ENCODE measurements around the gene SIN3A. TPM values are rescaled to one million over a fixed set of nuclear protein-coding genes. Genes with fewer than 3 reads are reported as not detected.
"Not testable (repeated sequence)": the region's sequence is repeated elsewhere in the genome, so short reads cannot be mapped to it uniquely, and the experiment has no call there.

SIN3A gene
- total RNA-seq (50.3 TPM), polyA plus RNA-seq (34.2 TPM)

- H3K27ac ChIP-seq (ENCODE audit: low read depth) = peak within 1 kb of the TSS; percentile 99
- under 1% methylated on average over 39 of the region's 39 CpGs for WGBS
- peak; percentile 100 for DNase-seq (ENCODE audit: extremely low spot score)
- H3K36me3 ChIP-seq (ENCODE audit: insufficient read depth) = no peaks in the 10 kb centered on the region
- peak within 1 kb of the TSS; percentile 87 for H3K4me3 ChIP-seq (ENCODE audit: low read depth, low read length)
- H3K4me1 ChIP-seq (ENCODE audit: insufficient read depth) = no peaks in the 10 kb centered on the region
These were observed at the start of gene SIN3A for GRCh38 chr15:75451674-75452363. SIN3A (minus strand) TSS chr15:75451690; CDS start chr15:75430375, 21,315 bp downstream.

- H3K27ac ChIP-seq (ENCODE audit: low read depth) = no peak overlapping the region
- 94% methylated on average over 4 of the region's 4 CpGs for WGBS
- no peaks in the 10 kb centered on the region for H3K4me1 ChIP-seq (ENCODE audit: insufficient read depth)
- H3K4me3 ChIP-seq (ENCODE audit: low read depth, low read length) = no peak overlapping the region
- no peaks in the 10 kb centered on the region for H3K36me3 ChIP-seq (ENCODE audit: insufficient read depth)
- no peak for DNase-seq (ENCODE audit: extremely low spot score)
These were observed 42.2 kb upstream of the SIN3A start for GRCh38 chr15:75493732-75494131.

GRCh38 chr15:75483961-75484360, 32.5 kb upstream of the SIN3A start:
- no peak for DNase-seq (ENCODE audit: extremely low spot score)
- H3K36me3 ChIP-seq (ENCODE audit: insufficient read depth) = peaks cover 5% of the 10 kb centered on the region
- H3K27ac ChIP-seq (ENCODE audit: low read depth) = no peak overlapping the region
- 81% methylated on average over 1 of the region's 1 CpG for WGBS
- no peak overlapping the region for H3K4me3 ChIP-seq (ENCODE audit: low read depth, low read length)
- no peaks in the 10 kb centered on the region for H3K4me1 ChIP-seq (ENCODE audit: insufficient read depth)

- H3K27ac ChIP-seq (ENCODE audit: low read depth); H3K4me1 ChIP-seq (ENCODE audit: insufficient read depth); DNase-seq (ENCODE audit: extremely low spot score); H3K36me3 ChIP-seq (ENCODE audit: insufficient read depth); H3K4me3 ChIP-seq (ENCODE audit: low read depth, low read length): not testable (repeated sequence)
- 86% methylated on average over 5 of the region's 5 CpGs for WGBS
These were observed 32.1 kb upstream of the SIN3A start for GRCh38 chr15:75483556-75483955.

GRCh38 chr15:75483106-75483505, 31.6 kb upstream of the SIN3A start:
- H3K4me3 ChIP-seq (ENCODE audit: low read depth, low read length) = no peak overlapping the region
- no peak for DNase-seq (ENCODE audit: extremely low spot score)
- H3K27ac ChIP-seq (ENCODE audit: low read depth) = no peak overlapping the region
- WGBS = 99% methylated on average over 1 of the region's 1 CpG
- H3K36me3 ChIP-seq (ENCODE audit: insufficient read depth) = peaks cover 5% of the 10 kb centered on the region
- no peaks in the 10 kb centered on the region for H3K4me1 ChIP-seq (ENCODE audit: insufficient read depth)

- DNase-seq (ENCODE audit: extremely low spot score); H3K4me3 ChIP-seq (ENCODE audit: low read depth, low read length); H3K4me1 ChIP-seq (ENCODE audit: insufficient read depth); H3K36me3 ChIP-seq (ENCODE audit: insufficient read depth); H3K27ac ChIP-seq (ENCODE audit: low read depth): not testable (repeated sequence)
- 97% methylated on average over 48 of the region's 54 CpGs for WGBS
These were observed 29.0 kb upstream of the SIN3A start for GRCh38 chr15:75480463-75480862.

- no peak overlapping the region for H3K27ac ChIP-seq (ENCODE audit: low read depth)
- 92% methylated on average over 2 of the region's 2 CpGs for WGBS
- no peaks in the 10 kb centered on the region for H3K4me1 ChIP-seq (ENCODE audit: insufficient read depth)
- no peak for DNase-seq (ENCODE audit: extremely low spot score)
- H3K36me3 ChIP-seq (ENCODE audit: insufficient read depth) = peaks cover 2% of the 10 kb centered on the region
- H3K4me3 ChIP-seq (ENCODE audit: low read depth, low read length) = no peak overlapping the region
These were observed 28.2 kb upstream of the SIN3A start for GRCh38 chr15:75479670-75480069.

- not testable (repeated sequence) for H3K4me3 ChIP-seq (ENCODE audit: low read depth, low read length); DNase-seq (ENCODE audit: extremely low spot score); H3K4me1 ChIP-seq (ENCODE audit: insufficient read depth); H3K36me3 ChIP-seq (ENCODE audit: insufficient read depth); H3K27ac ChIP-seq (ENCODE audit: low read depth)
- 95% methylated on average over 5 of the region's 5 CpGs for WGBS
These were observed 25.6 kb upstream of the SIN3A start for GRCh38 chr15:75477094-75477493.

GRCh38 chr15:75468913-75469598, 17.6 kb upstream of the SIN3A start:
- Histone ChIP-seq H3K27ac (ENCODE audit: low read depth) (no peak overlapping the region), H3K36me3 (ENCODE audit: insufficient read depth) (peaks cover 7% of the 10 kb centered on the region), H3K4me3 (ENCODE audit: low read depth, low read length) (no peak overlapping the region), H3K4me1 (ENCODE audit: insufficient read depth) (no peaks in the 10 kb centered on the region)
- WGBS = 83% methylated on average over 2 of the region's 2 CpGs
- no peak for DNase-seq (ENCODE audit: extremely low spot score)

GRCh38 chr15:75460646-75461045, 9.2 kb upstream of the SIN3A start:
- 93% methylated on average over 4 of the region's 4 CpGs for WGBS
- no peak for DNase-seq (ENCODE audit: extremely low spot score)
- Histone ChIP-seq H3K27ac (ENCODE audit: low read depth) (no peak overlapping the region), H3K4me3 (ENCODE audit: low read depth, low read length) (no peak overlapping the region), H3K36me3 (ENCODE audit: insufficient read depth) (no peaks in the 10 kb centered on the region), H3K4me1 (ENCODE audit: insufficient read depth) (no peaks in the 10 kb centered on the region)

GRCh38 chr15:75459581-75459980, 8.1 kb upstream of the SIN3A start:
- Histone ChIP-seq H3K4me1 (ENCODE audit: insufficient read depth) (no peaks in the 10 kb centered on the region), H3K36me3 (ENCODE audit: insufficient read depth) (no peaks in the 10 kb centered on the region), H3K4me3 (ENCODE audit: low read depth, low read length) (no peak overlapping the region), H3K27ac (ENCODE audit: low read depth) (no peak overlapping the region)
- 48% methylated on average over 1 of the region's 1 CpG for WGBS
- no peak for DNase-seq (ENCODE audit: extremely low spot score)

GRCh38 chr15:75456710-75457109, 5.2 kb upstream of the SIN3A start:
- H3K4me3 ChIP-seq (ENCODE audit: low read depth, low read length) = no peak overlapping the region
- WGBS = 45% methylated on average over 6 of the region's 6 CpGs
- DNase-seq (ENCODE audit: extremely low spot score) = no peak
- no peak overlapping the region for H3K27ac ChIP-seq (ENCODE audit: low read depth)
- H3K4me1 ChIP-seq (ENCODE audit: insufficient read depth) = no peaks in the 10 kb centered on the region
- H3K36me3 ChIP-seq (ENCODE audit: insufficient read depth) = no peaks in the 10 kb centered on the region

GRCh38 chr15:75455982-75456531, 4.6 kb upstream of the SIN3A start:
- 2% methylated on average over 24 of the region's 24 CpGs for WGBS
- peak overlapping the region; percentile 90 for H3K4me3 ChIP-seq (ENCODE audit: low read depth, low read length)
- no peaks in the 10 kb centered on the region for H3K36me3 ChIP-seq (ENCODE audit: insufficient read depth)
- no peaks in the 10 kb centered on the region for H3K4me1 ChIP-seq (ENCODE audit: insufficient read depth)
- H3K27ac ChIP-seq (ENCODE audit: low read depth) = no peak overlapping the region
- DNase-seq (ENCODE audit: extremely low spot score) = no peak

GRCh38 chr15:75455424-75455981, 4.0 kb upstream of the SIN3A start:
- peak; percentile 76 for DNase-seq (ENCODE audit: extremely low spot score)
- Histone ChIP-seq H3K36me3 (ENCODE audit: insufficient read depth) (no peaks in the 10 kb centered on the region), H3K27ac (ENCODE audit: low read depth) (peak overlapping the region; percentile 86), H3K4me1 (ENCODE audit: insufficient read depth) (no peaks in the 10 kb centered on the region), H3K4me3 (ENCODE audit: low read depth, low read length) (peak overlapping the region; percentile 90)
- WGBS = under 1% methylated on average over 48 of the region's 48 CpGs
